Glutamatergic neuron (in vitro differentiated cells): ENCODE measurements around the gene TRPM2. TPM values are rescaled to one million over a fixed set of nuclear protein-coding genes. Genes with fewer than 3 reads are reported as not detected.

Experiments
- DNase-seq: peaks from one replicate; pipeline ENCODE4 v3.0.0; 2022
- H3K27ac Mint-ChIP-seq: one replicate; pipeline ENCODE4 v1.8.0; 2020; ENCODE audit warnings: mild to moderate bottlenecking, mixed read lengths, inconsistent platforms; ENCODE audit not compliant: unreplicated experiment
- H3K27me3 Mint-ChIP-seq: one replicate; pipeline ENCODE4 v1.8.0; 2020; ENCODE audit warnings: mild to moderate bottlenecking, moderate library complexity, mixed read lengths, inconsistent platforms; ENCODE audit not compliant: unreplicated experiment
- H3K36me3 Mint-ChIP-seq: one replicate; pipeline ENCODE4 v1.8.0; 2020; ENCODE audit warnings: mild to moderate bottlenecking, mixed read lengths, inconsistent platforms; ENCODE audit not compliant: unreplicated experiment
- H3K4me1 Mint-ChIP-seq: one replicate; pipeline ENCODE4 v1.8.0; 2020; ENCODE audit warnings: mild to moderate bottlenecking, low read depth, mixed read lengths, inconsistent platforms; ENCODE audit not compliant: unreplicated experiment
- H3K4me3 Mint-ChIP-seq: one replicate; pipeline ENCODE4 v1.8.0; 2020; ENCODE audit warnings: mild to moderate bottlenecking, mixed read lengths, inconsistent platforms; ENCODE audit not compliant: unreplicated experiment
- H3K9me3 Mint-ChIP-seq: one replicate; pipeline ENCODE4 v1.8.0; 2020; ENCODE audit warnings: mild to moderate bottlenecking, moderate library complexity, mixed read lengths, inconsistent platforms; ENCODE audit not compliant: unreplicated experiment
- total RNA-seq: library from RNA; stranded (reverse); fragmentation: NEBNext Ultra II Directional; extraction: Animal tissue kit (Norgen Biotek cat#: 25700); gene quantifications from one replicate; pipeline ENCODE4 v1.2.1, GENCODE V29; 2021; ENCODE audit not compliant: unreplicated experiment
- TF ChIP-seq, protein P1 (sequence below): fragments of 200-600 bp; sonication (generic); IDR thresholded peaks from one replicate; pipeline ENCODE4 v1.5.0; 2021; ENCODE audit not compliant: partially characterized antibody, unreplicated experiment

Gene TRPM2
- total RNA-seq, 1 donor from 2014 or later = not detected

DNA sequence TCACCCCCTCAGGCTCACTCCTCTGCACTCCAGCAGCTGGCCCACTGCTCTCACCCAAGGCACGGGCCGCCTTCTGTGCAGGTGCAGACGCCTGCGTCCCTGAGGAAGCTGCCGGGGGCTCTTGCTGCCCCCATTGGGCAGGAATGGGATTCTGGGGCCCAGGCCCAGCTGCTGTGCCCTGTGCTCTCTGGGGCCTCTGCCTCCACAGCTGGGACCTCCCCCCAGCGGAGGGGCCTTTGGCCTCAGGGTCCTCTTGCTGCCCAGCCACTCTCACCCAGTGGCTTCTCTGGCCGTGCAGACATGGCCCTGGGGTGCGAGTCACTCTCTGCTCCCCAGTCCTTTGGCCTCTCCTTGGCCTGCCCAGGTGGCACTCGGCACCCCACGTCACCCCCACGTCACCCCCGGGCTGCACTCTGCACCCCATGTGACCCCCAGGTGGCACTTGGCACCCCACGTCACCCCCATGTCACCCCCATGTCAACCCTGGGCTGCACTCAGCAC is 82.7 kb downstream of the TRPM2 start:
- no peak for DNase-seq

DNA sequence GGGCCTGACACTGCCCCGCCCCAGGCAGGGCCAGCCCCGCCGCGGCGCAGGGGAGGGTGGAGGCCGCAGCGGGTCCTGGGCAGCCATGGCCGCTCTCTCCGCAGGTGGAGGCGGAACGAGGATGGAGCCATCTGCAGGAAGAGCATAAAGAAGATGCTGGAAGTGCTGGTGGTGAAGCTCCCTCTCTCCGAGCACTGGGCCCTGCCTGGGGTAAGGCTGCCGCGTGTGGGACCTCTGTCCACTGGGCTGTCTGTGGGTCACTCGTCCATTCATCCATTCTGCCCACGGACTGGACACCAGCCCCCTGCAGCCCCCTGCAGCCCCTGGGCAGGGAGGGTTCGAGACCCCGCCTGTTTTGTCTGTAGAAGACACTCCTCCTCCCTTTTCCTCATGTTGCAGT is 83.5 kb downstream of the TRPM2 start:
- H3K4me1 Mint-ChIP-seq = no peaks in the 10 kb centered on the region
- H3K27me3 Mint-ChIP-seq = peaks cover 3% of the 10 kb centered on the region
- H3K36me3 Mint-ChIP-seq = no peaks in the 10 kb centered on the region
- no peak overlapping the region for H3K4me3 Mint-ChIP-seq
- H3K9me3 Mint-ChIP-seq = peaks cover 6% of the 10 kb centered on the region
- H3K27ac Mint-ChIP-seq = no peak overlapping the region
- DNase-seq = no peak
- TF ChIP-seq, protein P1, sequence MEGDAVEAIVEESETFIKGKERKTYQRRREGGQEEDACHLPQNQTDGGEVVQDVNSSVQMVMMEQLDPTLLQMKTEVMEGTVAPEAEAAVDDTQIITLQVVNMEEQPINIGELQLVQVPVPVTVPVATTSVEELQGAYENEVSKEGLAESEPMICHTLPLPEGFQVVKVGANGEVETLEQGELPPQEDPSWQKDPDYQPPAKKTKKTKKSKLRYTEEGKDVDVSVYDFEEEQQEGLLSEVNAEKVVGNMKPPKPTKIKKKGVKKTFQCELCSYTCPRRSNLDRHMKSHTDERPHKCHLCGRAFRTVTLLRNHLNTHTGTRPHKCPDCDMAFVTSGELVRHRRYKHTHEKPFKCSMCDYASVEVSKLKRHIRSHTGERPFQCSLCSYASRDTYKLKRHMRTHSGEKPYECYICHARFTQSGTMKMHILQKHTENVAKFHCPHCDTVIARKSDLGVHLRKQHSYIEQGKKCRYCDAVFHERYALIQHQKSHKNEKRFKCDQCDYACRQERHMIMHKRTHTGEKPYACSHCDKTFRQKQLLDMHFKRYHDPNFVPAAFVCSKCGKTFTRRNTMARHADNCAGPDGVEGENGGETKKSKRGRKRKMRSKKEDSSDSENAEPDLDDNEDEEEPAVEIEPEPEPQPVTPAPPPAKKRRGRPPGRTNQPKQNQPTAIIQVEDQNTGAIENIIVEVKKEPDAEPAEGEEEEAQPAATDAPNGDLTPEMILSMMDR = no peak

More for the DNA sequence above, 82.7 kb downstream of the TRPM2 start:
- Mint-ChIP-seq H3K4me3 (no peak overlapping the region), H3K27me3 (peaks cover 3% of the 10 kb centered on the region), H3K36me3 (no peaks in the 10 kb centered on the region), H3K4me1 (no peaks in the 10 kb centered on the region), H3K27ac (no peak overlapping the region), H3K9me3 (peaks cover 6% of the 10 kb centered on the region)
- TF ChIP-seq, protein P1 = no peak

DNA sequence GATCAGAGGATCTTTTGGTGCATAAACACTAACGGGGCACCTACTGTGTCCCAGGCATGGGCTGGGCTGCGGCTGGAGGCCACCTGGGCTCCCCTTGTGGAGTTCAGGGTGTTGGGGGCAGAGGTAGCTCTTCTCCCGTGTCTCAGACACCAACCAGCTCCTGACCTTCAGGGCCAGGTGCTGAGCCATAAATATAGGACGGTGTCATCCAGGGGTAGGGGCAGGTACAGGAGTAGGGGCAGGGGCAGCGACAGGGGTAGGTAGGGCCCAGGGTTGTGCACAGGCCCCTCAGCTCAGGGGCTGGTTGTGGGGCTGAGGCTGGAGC is 83.9 kb downstream of the TRPM2 start:
- Mint-ChIP-seq H3K4me3 (no peak overlapping the region), H3K36me3 (no peaks in the 10 kb centered on the region), H3K4me1 (no peaks in the 10 kb centered on the region), H3K9me3 (peaks cover 4% of the 10 kb centered on the region), H3K27me3 (peaks cover 3% of the 10 kb centered on the region), H3K27ac (no peak overlapping the region)
- TF ChIP-seq, protein P1 = no peak
- no peak for DNase-seq

DNA sequence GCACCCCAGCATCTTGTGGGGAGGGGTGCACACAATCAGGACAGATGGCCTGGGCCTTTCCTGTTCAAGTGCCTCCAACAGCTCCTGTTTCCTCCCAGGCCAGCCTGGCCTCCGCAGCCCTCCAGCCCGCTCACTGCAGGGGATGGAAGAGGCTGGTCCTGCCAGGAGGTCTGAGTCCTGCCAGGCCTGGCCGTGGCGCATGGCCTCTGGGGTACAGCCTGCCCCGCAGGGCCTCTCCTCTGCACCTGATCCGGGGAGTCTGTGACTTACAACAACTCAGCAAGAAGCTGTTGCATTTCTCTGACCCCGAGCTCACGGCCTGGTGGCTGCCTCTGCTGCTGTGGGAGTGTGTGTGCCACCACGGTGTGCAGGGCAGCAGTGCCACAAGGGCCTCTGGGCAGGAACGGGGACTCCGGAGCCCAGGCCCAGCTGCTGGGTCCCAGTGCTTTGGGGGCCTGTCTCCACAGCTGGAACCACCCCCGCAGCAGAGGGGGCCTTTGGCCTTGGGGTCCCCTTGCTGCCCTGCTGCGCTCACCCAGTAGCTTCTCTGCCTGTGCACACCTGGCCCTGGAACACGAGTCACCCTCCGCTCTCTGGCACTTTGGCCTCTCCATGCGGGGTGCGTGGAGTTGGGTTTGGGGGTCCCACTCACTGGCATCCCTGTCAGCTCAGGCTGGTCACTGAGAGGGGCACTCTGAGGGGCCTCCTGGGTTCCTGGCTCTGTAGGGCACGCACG is 84.4 kb downstream of the TRPM2 start:
- TF ChIP-seq, protein P1 = no peak
- H3K36me3 Mint-ChIP-seq = no peaks in the 10 kb centered on the region
- H3K27ac Mint-ChIP-seq = no peak overlapping the region
- peaks cover 6% of the 10 kb centered on the region for H3K27me3 Mint-ChIP-seq
- no peak for DNase-seq
- peaks cover 4% of the 10 kb centered on the region for H3K9me3 Mint-ChIP-seq
- H3K4me1 Mint-ChIP-seq = no peaks in the 10 kb centered on the region
- H3K4me3 Mint-ChIP-seq = no peak overlapping the region

DNA sequence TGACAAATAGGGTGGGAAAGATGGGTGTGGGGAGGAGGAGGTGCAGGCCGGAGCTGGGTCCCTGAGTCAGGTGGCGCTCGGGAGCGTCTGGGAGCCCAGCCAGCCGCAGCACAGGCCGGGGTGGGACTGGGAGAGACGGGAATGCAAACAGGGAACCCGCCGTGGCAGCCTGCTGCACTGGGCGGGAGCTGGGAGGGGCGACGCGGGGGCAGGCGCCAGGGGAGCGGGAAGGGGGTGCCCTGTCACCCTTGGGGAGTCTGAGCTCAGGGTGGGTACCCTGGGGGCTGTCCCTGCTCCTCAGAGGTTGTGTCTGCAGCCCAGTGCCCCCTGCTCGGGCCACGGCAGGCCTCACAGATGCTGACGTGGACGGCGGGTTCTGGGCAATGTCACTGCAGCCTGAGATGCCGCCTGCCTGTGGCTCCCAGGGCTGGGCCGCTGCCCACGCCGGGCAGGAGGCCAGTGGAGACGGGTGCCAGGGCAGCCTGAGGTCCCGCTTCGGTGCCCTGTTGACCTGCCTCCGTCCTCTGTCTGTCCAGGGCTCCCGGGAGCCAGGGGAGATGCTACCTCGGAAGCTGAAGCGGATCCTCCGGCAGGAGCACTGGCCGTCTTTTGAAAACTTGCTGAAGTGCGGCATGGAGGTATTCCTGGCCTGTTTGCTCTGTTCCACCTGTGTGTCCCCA is 85.2 kb downstream of the TRPM2 start:
- TF ChIP-seq, protein P1 = no peak
- no peak overlapping the region for H3K27ac Mint-ChIP-seq
- H3K36me3 Mint-ChIP-seq = no peaks in the 10 kb centered on the region
- DNase-seq = no peak
- no peak overlapping the region for H3K4me3 Mint-ChIP-seq
- H3K9me3 Mint-ChIP-seq = peaks cover 4% of the 10 kb centered on the region
- H3K27me3 Mint-ChIP-seq = peaks cover 6% of the 10 kb centered on the region
- H3K4me1 Mint-ChIP-seq = no peaks in the 10 kb centered on the region
